Measurements from ENCODE around the gene NRXN3.

GRCh38 chr14:79137836-79138235 is 967.7 kb downstream of the NRXN3 start:
- TF ChIP-seq CTCF (IDR thresholded peaks at IDR 0.05; ENCODE audit: insufficient read depth, low read length, poor library complexity, severe bottlenecking), result no peak
- TF ChIP-seq EZH2phosphoT487 (conservative IDR thresholded peaks at IDR 0.05; ENCODE audit: low read length), result no peak
